Stimulated activated naive CD8-positive, alpha-beta T cell treated with anti-CD3 and anti-CD28 coated beads, Interleukin-15, Interleukin-2, amounts not matched to agents 100 U/mL and 50 U/mL, for 24 hours (primary cell): Measurements from ENCODE around the gene WDR49.

Experiments
- ATAC-seq: fragments of 150-1000 bp; cut with Tn5 transposase; one replicate; pipeline ENCODE4 v1.10.0; 2021
- DNase-seq: peaks from one replicate; pipeline ENCODE4 v3.0.0; 2021

WDR49 gene

DNA sequence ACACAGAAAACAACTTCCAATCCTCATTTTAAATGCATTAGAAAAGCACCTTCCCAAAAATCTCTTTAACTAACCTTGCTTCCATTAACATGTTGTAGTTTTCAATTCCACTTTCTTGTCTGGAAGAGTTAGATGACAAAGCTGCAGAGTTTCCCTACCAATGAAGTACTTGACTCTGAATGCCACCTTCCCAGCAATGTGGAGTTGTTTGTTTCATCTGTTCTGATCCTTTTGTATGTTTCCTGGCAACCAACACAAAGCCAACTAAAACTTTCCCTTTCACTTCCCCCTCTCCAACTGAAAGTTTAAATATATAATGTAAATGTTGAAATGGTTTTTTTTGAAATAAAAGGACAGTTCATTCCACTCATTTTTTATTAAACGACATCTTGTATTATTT, at the start of gene WDR49:
WDR49 (minus strand) TSS at position 183 of the 400 bp plus-strand sequence. CDS start 517 bp downstream, outside the sequence.
- no peak for DNase-seq
- no peak for ATAC-seq

DNA sequence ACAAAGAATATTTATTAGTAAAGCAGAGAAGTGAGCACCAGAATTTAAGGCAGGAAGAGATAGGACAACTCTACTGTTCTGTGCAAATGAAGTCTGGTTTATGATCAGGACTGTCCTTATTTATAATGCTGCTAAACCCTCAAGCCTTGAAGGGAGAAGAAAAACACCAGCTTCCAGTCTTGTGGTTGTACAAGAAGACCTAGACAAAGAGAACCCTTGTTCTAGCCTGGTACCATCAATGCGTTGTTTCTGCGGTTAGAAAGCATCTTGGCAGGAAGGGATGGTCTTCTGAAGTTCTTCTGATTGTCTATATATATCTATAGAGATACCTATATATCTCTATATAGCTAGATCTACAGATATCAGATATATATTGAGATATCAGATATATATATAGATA, 47.2 kb upstream of the WDR49 start:
- DNase-seq: no peak
- no peak for ATAC-seq

DNA sequence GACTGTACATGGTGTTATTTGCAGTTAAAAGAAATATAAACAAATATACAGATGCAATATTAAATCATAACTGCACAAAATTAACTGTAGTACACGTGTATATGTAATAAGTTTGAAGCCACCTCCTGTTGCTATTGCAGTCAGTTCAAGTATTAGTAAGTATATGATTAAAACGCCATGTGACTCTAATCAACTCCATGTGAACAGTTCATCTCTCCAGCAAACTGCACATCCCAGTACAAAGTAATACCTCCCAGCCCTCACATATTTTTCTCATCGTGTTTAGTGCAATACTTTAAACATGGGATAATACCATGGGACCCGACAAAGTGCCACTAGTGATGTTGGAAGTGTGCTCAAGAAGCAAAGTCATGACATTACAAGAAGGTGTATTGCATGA, 46.3 kb upstream of the WDR49 start:
- no peak for ATAC-seq
- DNase-seq: no peak

DNA sequence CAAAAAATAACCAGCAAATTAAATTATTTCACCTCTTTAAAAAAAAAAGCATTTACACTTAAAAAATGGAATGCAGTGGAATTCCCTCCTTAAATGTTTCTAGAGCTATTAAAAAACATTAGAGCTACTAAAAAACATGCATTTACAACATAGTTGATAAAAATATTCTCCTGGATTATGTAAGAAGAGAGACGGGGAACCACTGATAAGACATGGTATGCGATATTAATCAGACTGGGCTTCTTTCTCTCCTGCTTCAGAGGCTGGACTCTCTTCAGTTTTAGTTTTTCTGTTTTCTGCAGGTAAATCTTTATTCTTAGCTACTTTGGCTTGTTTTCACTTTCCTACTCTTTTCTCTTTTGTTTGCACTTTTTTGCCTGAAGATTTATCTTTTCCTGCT, 40.4 kb upstream of the WDR49 start:
- DNase-seq (no peak), ATAC-seq (no peak)

DNA sequence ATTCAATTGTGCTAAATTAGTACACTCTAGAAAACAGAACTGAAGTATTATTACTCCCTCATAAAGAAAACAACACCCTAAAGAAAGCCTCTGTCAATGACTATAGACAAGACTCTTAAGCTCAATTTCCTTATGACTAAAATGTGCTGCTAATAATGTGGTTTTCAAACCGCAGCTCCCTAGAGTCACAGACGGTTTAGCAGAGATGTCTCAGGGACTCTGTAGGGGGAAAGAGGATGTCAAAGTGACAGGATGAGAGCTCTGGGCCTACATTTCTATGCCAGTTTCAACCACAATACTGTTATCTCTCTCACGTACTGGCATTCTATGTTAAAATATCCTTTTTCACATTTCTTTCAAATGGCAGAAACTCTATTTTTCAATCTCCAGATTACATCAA, 37.6 kb upstream of the WDR49 start:
- peak; percentile 14 for DNase-seq
- peak; percentile 99 for ATAC-seq

DNA sequence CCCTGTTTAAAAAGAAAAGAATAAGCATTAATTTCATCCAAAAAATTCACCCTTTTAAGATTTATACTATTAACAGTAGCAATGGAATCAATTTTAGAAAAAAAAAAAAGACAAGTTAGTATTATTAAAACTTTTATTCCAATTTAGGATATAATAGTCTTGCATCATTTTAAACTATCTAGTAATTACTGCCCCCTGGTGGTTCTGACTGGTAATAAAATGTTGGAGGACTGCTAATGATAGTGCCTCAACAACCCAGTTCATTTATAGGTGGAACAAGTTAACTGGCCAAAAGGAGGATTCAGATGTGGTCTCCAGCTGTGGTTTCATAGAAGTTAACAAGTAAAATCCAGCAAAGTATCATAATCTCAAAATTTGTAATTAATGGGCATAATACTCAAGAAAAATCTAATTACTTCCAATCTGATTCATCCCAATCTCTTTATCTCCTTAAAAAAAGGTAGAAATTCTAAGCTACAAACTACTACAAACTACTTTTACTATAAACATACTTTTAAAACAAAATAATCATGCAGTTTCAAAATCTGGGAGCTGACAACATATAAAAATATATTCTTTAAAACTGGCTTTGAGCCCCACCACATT, 30.7 kb upstream of the WDR49 start:
- peak; percentile 48 for DNase-seq
- ATAC-seq: peak; percentile 72

DNA sequence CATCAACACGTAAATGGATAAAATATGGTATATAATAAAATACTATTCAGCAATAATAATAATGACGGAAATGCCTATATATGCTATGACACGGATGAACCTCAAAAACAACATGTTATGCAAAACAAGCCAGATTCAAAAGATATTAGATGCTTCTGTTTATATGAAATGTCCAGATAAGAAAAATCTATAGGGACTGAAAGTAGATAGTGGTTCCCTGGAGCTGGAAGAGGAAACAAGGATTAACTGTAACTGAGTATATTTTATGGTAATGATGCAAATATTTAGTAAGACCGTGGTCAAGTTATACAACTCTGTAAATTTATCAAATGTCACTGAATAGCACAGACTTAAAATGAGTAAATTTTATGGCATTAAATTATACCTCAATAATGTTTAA, 25.8 kb upstream of the WDR49 start:
- no peak for ATAC-seq

DNA sequence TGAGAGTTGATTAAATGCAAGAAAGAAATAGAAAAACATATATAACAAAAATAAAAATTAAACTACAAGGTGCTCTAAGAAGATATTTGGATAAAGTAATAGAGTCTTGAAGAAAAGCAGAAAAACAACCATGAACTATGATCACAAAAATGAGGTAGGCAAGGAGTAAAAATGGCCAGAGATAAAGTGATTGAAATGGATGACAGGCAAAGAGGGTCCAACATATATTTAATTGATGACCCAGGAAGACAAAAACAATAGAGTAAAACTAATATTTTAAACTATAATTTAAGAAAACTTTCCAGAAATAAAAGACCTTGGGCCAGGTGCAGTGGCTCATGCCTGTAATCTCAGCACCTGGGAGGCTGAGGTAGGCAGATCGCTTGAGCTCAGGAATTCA, 22.1 kb upstream of the WDR49 start:
- ATAC-seq (no peak), DNase-seq (no peak)

More for the DNA sequence above, 25.8 kb upstream of the WDR49 start:
- no peak for DNase-seq

DNA sequence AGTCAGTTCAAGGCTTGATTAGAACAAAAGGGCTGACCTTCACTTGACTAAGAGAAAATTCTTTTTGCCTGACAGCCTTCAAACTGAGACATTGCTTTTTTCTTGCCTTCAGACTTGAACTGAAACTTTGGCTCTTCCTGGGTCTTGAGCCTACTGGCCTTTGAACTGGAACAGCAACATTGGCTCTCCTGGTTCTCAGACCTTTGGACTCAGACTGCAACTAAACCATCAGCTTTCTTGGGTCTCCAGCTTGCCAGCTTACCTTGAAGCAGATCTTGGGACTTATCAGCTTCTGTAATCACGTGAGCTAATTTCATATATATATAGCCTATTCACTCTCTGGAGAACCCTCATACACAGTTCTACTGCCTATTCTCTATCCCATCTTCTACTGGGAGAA, 19.5 kb upstream of the WDR49 start:
- no peak for ATAC-seq
- no peak for DNase-seq

DNA sequence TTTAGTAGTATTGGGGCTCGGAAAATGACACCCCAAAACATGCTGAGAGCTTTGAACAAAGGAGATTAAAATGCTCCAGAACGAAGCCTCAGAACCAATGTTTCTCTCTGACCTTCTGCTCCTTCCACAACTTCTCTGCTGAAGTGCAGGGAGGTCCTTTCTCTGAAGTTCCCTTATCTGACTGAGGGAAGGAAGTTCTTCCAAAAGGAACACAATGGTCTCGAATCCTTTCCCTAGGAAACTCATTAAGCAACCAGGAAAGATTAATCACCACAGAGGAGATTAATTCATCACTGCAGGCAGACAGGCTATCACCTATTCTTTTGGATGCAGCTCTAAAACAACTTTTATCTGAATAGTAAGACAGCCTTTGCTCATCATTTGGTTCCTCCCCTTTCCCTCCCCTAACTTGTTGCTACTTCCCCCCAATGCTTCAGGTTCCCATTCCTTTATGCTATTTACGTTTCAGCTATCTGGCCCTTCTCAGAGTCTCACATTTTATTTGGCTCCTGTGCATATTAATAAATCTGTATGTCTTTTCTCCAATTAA, 18.2 kb upstream of the WDR49 start:
- ATAC-seq (no peak), DNase-seq (no peak)

DNA sequence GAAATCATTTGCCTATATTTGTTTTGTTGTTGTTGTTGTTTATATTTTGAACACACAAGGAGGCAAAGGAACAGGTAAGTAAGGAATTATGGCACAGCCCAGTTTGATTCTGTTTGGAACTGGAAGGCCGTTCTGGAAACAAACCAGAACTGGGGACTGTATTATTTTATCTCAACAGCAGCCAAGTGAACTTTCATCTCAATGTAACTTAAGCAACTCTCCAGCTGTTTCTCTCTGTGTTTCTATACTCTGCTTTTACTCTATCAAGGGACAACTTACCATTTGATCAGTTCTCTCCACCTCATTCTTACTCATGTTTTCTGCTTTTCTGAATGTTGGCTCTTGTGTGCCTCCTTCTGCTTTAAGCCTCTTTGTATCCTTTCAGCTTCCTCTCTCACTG, 16.0 kb upstream of the WDR49 start:
- no peak for ATAC-seq
- DNase-seq: no peak

DNA sequence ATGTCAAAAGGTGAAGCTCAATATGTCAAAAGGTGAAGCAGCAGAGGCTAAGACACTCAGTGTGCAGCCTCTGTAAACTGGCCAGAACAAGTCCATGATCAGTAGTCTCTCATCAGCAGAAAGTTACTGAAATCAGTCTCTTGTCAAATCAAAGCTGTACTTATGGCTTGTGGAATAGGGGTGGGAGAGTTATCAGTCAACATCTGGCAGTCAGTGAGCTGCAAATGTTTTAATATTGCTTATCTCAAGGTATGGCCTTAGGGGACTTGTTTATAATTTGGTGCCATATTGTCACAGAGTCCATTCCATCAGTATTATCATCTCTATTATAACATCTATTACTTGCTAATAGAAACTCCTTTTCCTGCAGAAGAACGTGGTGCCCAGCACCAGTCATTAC, 14.9 kb upstream of the WDR49 start:
- DNase-seq (no peak), ATAC-seq (no peak)

DNA sequence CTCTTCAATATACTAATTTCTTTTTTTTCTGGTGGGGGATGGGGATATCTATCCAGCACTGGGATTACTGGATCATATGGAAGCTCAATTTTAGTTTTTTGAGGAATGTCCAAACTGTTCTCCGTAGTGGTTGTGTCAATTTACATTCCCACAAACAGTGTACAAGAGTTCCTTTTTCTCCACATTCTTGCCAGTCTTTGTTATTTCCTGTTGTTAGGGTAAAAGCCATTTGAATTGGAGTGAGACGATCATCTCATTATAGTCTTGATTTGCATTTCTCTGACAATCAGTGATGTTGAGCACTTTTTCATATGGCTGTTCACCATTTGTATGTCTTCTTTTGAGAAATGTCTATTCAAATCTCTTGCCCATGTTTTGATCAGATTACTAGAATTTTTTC, 12.8 kb upstream of the WDR49 start:
- ATAC-seq: no peak
- DNase-seq: no peak

DNA sequence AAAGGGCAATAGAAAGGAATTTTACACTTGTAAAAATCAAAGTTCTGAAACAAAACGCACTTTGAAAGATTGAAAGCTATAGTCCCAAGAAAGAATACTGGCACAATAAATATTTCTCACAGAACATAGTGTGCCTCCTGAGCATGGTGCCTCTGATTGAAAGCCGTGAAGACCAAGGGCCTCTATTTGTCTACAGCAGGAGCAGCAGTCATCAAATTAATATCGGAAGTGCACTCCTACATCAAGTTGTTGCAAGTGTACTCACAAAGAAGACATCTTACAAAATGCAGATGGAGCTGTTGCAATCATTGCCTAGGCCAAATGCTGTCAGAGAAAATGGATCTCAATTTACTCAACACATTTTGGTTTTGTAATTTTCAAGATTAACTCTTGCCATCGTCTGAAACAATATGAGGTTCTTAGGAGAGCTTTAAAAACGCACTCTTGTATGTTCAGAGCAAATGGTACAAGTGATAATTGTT, 9.2 kb upstream of the WDR49 start:
- ATAC-seq (no peak), DNase-seq (no peak)

DNA sequence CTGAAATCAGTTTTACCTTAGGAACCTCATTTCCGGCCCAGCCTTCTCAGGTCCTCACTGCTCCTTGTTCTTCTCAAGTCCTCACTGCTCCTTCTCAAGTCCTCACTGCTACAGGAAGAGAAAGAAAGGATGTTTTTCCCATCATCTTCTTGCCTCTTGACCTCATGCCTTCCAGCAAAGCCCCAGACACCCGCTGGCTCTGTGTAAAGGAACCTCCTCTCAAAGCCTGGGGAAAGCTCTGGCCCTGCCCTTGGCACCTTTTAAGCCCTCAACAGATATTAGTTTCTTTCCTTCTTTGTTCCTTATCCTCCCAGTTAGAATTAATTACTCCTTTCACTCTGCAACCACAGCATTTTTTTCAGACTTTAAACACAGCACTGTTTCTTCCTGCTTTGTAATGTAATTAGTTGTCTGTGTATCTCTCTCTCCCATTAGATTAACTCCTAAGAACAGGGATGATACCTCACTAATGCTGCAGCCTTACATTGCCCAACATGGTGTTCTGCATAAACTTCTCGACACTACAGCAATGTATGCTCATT, 4.0 kb upstream of the WDR49 start:
- DNase-seq: no peak
- no peak for ATAC-seq

DNA sequence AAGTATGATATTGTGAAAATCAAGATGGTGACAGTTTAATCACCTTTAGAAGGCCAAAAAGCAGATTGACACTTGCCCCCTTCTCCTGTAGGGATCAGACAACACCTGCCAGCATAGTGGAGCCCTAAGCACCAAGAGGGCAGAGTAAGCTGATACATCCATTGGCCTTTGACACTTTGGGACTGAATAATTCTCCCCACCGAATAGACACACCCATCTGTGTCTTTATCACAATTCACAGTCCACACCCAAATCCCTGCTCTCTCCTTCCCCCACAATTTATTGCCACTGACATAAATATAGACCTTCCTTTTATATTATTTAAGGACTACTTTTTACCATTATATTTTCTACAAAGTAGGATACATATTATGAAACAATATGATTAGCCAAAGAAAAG, 3.1 kb upstream of the WDR49 start:
- no peak for DNase-seq
- ATAC-seq: no peak

DNA sequence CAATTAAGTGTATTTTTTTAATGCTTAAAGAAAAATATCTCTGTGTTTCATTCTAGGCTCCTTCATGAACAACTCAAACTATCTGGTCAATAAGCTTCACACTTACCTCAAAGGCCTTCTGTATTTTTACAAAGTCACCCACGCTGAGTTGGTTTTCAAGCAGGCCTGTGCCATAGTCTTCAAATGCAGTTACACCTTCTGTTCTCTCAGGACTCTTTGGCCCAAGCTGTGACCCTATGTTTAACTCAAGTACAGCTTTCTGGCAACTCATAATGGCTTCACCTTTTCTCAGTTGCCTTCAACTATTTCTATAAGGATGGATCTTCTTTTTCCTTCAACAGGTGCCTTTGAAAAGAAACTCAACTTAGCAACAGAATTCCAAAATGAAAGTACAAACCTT, 587 bp downstream of the WDR49 start:
- ATAC-seq (no peak), DNase-seq (no peak)

DNA sequence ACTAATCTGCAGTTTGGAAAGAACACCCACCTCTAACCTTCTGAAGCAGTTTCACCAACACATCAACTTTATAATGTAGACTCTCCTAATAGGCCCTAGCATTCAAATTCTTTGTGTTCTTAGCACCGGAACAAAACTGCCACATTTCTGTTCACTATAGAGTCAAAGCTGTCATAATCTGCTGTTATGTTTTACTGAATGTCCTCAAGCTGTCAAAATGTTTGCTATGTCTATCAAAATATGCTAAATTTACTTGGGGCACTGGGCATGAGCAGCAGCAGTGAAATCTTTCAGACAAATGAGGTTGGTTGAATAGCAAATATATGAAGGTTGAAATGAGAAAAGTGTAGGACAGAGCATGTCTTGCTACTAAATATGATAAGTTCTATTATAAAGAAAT, 1.9 kb downstream of the WDR49 start:
- no peak for ATAC-seq
- DNase-seq: no peak

DNA sequence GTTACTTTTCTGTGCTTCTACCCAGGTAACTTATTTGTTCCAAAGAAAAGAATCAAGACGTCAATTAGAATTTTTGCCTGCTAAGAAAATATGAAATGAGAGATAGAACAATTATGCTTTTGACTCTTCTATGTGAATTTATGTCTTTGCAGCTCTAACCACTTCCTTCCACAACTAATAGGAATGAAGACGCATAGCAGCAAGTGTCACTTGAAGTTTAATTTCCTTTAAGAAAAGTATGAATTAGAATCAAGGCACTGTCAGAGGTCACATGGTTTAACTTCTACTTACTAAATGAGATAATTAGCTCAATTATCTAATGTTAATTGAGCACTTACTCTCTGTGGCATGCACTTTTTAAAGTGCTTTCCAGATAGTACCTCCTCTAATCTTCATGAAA, 3.3 kb downstream of the WDR49 start:
- no peak for DNase-seq
- no peak for ATAC-seq

DNA sequence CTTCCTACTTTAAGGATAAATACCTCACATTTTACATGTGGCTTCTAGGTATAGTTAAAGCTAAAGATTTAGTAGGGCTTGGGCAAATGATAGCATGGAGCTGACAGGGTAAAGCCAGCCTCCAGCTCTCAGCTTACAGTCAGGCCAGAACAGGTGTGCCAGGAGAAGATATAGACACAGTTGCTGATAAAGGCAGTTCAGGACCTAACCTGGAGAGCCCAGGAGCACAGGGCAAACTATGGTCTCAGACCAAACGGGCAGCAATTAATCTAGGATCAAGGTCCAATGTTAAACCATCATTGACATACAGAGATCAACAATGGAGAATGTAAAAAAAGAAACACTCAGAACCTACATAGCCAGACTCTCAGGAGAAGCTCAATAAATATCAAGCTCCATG, 4.0 kb downstream of the WDR49 start:
- ATAC-seq: no peak

DNA sequence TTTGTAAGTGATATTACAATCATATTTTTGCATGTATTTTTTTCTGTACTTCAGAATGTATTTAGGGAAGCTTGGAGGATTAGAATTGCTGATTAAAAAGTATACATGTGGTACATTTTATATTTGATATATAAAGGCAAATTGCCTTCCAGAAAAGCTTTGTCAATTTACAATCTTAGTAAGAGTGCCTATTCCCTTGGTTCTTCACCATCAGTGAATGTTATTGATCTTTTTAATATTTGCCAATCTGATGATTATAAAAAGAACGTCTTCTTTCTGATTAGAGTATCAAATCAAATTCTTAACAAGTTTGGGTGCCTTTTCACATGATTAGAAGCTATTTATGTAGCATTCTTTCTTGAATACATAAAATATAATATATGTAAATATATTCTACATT, 9.1 kb downstream of the WDR49 start:
- DNase-seq: no peak

More for the DNA sequence above, 4.0 kb downstream of the WDR49 start:
- no peak for DNase-seq

DNA sequence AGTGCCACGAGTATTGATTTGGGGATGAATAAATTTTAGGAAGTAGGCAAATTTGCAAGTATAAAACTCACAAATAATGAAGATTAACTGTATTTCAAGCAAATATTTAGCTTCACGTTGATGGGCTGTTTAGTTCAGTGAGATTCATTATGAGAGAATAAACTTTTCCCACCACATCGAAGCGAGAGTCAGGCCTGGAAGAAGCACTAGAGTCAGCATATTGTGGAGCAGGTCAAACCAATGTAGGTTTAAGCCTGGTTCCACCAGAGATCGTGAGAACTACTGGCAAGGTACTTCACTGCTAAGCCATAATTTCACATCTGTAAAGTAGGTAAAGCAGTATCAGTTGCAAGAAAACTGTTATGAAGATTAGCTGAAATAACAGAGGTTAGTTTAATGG, 22.3 kb downstream of the WDR49 start:
- ATAC-seq (no peak), DNase-seq (no peak)

More for the DNA sequence above, 9.1 kb downstream of the WDR49 start:
- no peak for ATAC-seq

DNA sequence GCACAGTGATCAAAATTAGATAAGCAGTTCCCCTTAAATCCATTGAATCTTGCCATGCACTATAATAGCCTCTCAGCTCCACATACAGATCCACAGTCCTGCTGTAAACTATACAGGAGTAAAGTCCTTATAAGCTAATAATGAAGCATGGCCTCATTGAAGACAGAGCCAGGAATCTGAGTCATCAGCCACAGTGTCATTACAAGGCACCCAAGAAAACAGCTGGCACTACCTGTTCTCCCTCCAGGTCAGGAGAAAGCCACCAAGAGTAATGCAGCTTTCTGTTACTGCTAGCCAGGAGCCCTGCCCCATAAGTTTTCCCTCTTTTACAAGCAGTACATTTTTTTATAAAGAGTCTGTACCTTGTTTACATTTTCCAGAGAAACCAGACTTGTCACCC, 27.3 kb downstream of the WDR49 start:
- ATAC-seq (no peak), DNase-seq (no peak)

DNA sequence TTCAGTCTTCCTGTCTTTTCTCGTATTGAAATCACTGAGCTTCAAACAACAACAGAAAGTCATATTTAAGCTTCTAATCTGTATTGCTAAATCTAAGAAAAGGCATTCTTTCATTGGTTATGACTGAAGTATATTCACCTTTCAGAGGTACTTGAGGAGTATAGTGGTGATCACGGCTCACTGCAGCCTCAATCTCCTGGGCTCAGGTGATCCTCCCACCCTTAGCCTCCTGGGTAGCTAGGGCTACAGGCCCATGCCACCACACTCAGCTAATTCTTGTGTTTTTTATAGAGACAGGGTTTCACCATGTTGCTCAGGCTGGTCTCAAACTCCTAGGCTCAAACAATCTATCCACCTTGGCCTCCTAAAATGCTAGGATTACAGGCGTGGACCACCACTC, 38.7 kb downstream of the WDR49 start:
- ATAC-seq (no peak), DNase-seq (no peak)
